ENCODE results near the gene FRMPD1.
"Not testable (repeated sequence)": the region's sequence is repeated elsewhere in the genome, so short reads cannot be mapped to it uniquely, and the experiment has no call there.

The FRMPD1 gene

DNA sequence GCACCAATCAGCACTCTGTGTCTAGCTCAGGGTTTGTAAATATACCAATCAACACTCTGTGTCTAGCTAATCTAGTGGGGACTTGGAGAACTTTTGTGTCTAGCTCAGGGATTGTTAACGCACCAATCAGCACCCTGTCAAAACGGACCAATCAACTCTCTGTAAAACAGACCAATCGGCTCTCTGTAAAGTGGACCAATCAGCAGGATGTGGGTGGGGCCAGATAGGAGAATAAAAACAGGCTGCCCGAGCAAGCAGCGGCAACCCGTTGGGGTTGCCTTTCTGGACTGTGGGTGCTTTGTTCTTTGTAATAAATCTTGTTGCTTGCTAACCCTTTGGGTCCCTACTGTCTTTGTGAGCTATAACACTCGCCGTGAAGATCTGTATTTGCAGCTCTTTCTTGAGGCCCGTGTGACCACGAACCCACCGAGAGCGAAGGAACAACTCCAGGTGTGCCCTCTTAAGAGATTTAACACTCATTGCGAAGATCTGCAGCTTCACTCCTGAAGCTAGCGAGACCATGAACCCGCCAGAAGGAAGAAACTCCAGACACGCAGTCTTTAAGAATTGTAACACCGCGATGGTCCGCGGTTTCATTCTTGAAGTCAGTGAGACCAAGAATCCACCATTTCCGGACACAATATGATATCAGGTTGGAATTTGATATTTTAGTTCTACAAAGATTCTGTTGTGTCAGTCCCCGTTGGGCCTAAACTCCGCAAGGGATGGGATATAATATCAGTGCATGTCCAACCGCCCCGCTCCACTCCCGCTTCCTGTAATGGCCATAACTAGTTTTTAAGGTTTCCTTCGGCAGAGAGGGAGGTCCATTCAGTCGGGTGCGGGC is 102.1 kb downstream of the FRMPD1 start:
- Histone ChIP-seq H3K27ac (peak overlapping the region in 1 of 2 donors; percentile 90), H3K4me3 (peak overlapping the region; percentile 92)
- DNase-seq (ENCODE audit: low spot score): no peak
- TF ChIP-seq, protein P1, sequence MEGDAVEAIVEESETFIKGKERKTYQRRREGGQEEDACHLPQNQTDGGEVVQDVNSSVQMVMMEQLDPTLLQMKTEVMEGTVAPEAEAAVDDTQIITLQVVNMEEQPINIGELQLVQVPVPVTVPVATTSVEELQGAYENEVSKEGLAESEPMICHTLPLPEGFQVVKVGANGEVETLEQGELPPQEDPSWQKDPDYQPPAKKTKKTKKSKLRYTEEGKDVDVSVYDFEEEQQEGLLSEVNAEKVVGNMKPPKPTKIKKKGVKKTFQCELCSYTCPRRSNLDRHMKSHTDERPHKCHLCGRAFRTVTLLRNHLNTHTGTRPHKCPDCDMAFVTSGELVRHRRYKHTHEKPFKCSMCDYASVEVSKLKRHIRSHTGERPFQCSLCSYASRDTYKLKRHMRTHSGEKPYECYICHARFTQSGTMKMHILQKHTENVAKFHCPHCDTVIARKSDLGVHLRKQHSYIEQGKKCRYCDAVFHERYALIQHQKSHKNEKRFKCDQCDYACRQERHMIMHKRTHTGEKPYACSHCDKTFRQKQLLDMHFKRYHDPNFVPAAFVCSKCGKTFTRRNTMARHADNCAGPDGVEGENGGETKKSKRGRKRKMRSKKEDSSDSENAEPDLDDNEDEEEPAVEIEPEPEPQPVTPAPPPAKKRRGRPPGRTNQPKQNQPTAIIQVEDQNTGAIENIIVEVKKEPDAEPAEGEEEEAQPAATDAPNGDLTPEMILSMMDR (IDR thresholded peaks at IDR 0.05): no peak

DNA sequence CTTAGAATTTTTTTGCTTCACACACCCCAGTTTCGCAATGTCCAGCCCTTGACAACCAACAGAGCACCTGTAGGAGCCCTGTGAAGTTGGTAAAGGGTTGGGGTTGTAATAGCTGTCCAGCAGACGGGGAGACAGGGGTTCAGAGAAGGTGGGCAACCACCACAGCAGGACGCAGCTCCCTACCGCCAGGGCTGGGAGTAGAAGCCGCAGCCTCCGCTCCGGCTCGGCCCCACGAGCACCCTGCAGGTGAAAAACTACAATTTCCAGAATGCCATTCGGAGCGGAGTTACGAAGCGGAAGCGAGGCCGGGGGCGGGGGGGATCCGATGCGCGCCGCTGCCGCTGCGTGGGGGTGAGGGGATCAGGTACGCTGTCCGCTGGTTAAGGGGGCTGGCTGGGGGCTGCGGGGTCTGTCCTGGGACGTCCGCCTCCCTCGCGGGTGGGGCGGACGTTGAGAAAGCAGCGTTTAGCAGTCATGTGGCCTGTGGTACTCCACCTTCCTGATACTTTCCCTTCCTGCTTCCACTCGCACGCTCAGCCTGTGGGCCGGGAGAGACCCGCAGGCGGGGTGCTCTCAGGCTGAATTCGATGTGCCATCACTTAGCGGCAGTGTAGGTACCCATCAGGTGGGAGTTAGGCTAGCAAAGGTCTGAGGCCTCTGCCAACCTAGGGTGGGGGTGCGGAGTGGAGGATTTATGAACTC is 102.9 kb downstream of the FRMPD1 start, which contains the start of gene TRMT10B:
TSS of gene TRMT10B (plus strand) at position 317 of the 702 bp plus-strand sequence. CDS start 8,127 bp downstream, outside the sequence.
- peak within 1 kb of the TSS; percentile 92 for H3K4me3 ChIP-seq
- DNase-seq (ENCODE audit: low spot score): peak; percentile 79
- TF ChIP-seq, protein P1 (IDR thresholded peaks at IDR 0.05): no peak
- peak within 1 kb of the TSS; percentile 72 to 90 for H3K27ac ChIP-seq

DNA sequence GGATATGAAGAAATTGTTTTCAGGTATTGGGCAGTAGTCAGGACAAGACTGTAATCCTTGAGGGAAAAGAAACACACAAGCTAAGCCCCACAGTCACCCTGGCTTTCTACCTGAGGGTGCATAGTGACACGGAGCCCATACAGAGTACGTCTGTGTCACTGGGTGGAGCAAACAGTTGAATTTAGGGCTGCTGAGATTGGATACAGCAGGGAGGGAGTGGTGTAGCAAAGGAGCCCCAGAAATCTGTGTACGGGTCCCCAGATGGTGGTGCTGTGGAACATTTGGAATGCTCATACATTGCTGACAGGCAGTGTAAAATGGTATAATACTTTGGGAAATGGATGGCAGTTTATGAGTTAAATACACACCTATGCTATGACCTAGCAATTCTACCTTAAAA is 108.0 kb downstream of the FRMPD1 start:
- no peak for DNase-seq (ENCODE audit: low spot score)
- H3K4me3 ChIP-seq: no peak overlapping the region
- TF ChIP-seq, protein P1 (IDR thresholded peaks at IDR 0.05): no peak
- no peak overlapping the region for H3K27ac ChIP-seq

DNA sequence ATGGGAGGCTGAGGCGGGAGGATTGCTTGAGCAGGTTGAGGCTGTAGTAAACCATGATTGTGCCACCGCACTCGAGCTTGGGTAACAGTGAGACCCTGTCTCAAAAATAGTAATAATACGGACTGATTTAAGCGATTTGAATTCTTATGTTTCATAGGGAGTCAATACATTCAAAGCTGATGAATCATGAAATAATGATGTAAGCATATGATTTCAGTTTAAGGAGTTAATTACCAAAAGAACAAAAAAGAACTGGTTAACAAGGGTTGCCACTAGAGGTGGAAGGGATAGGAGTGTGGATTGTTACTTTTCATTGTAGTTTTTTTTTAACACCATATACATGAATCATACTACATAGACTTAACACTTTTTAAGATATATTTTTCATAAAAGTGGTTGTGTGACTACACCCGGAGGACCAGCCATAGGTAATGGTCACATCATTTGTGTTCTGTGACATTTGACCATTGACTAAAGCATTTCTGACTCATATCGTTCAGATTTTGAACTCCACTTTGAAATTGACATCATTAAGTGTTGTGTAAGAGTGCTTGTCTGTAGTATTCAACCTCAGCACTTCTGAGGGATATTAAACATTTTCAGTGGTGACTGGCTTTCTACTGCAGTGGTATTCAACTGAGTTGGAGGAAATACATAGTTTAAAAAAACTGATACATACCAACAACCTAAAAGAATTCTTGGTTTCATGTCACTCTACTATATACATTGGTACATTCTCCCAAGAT is 109.8 kb downstream of the FRMPD1 start:
- Histone ChIP-seq H3K4me3 (no peak overlapping the region), H3K27ac (no peak overlapping the region)
- no peak for DNase-seq (ENCODE audit: low spot score)
- TF ChIP-seq, protein P1 (IDR thresholded peaks at IDR 0.05): no peak

DNA sequence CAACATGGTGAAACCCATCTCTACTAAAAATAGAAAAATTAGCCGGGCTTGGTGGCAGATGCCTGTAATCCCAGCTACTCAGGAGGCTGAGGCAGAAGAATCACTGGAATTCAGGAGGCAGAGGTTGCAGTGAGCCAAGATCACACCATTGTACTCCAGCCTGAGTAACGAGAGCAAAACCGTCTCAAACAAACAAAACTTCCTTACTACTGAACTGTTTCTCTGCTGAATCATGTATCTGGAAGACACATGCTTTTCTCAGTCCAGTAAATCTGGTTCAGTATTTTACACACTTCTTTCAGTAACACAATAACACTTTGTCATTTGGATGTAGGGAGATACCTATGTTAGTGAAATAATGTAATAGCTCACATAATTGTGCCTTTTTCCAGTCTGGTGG is 110.8 kb downstream of the FRMPD1 start:
- TF ChIP-seq, protein P1 (IDR thresholded peaks at IDR 0.05): no peak
- Histone ChIP-seq H3K27ac (no peak overlapping the region), H3K4me3 (no peak overlapping the region)
- no peak for DNase-seq (ENCODE audit: low spot score)

DNA sequence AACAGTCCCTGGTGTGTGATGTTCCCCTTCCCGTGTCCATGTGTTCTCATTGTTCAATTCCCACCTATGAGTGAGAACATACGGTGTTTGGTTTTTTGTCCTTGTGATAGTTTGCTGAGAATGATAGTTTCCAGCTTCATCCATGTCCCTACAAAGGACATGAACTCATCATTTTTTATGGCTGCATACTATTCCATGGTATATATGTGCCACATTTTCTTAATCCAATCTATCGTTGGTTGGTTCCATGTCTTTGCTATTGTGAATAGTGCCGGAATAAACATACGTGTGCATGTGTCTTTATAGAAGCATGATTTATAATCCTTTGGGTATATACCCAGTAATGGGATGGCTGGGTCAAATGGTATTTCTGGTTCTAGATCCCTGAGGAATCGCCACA is 114.5 kb downstream of the FRMPD1 start:
- not testable (repeated sequence) for H3K4me3 ChIP-seq; DNase-seq (ENCODE audit: low spot score); H3K27ac ChIP-seq

DNA sequence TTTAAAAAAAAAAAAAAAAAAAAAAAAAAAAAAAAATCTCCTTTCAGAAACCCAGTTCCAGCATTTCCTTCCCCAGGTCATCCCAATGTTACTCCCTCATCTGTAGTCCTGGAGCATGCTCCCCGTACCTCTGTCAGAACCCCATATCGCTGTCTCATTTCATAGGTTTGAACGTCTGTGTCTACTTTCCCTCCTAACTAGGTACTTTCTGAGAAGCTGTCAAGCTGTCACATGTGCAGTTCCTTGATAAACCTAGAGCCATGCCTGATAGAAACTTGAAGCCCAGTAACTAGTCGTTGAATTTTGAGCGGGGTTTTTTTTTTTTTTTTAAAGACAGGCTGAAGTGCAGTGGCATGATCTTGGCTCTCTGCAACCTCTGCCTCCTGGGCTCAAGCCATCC is 118.6 kb downstream of the FRMPD1 start:
- Histone ChIP-seq H3K4me3 (no peak overlapping the region), H3K27ac (no peak overlapping the region)
- TF ChIP-seq, protein P1 (IDR thresholded peaks at IDR 0.05): no peak
- no peak for DNase-seq (ENCODE audit: low spot score)

Data from coronary artery (tissue), 2 donors.